ENCODE results near the gene FAM234B. TPM values are rescaled to one million over a fixed set of nuclear protein-coding genes. Genes with fewer than 3 reads are reported as not detected.

FAM234B gene
- total and polyA plus RNA-seq, 2 donors = 3.1 to 7.1 TPM

- Histone ChIP-seq H3K27ac (ENCODE audit: low read depth) (no peak overlapping the region), H3K4me1 (ENCODE audit: insufficient read depth) (peaks cover 4% of the 10 kb centered on the region), H3K4me3 (ENCODE audit: low read depth, low read length) (no peak overlapping the region), H3K36me3 (ENCODE audit: insufficient read depth) (no peaks in the 10 kb centered on the region)
- no peak for DNase-seq (ENCODE audit: extremely low spot score)
- WGBS = 96% methylated on average over 10 of the region's 10 CpGs
Measured at GRCh38 chr12:13002301-13003097, 41.7 kb upstream of the FAM234B start.

GRCh38 chr12:13004361-13004760 is 39.8 kb upstream of the FAM234B start:
- Histone ChIP-seq H3K36me3 (ENCODE audit: insufficient read depth) (no peaks in the 10 kb centered on the region), H3K27ac (ENCODE audit: low read depth) (no peak overlapping the region), H3K4me3 (ENCODE audit: low read depth, low read length) (no peak overlapping the region), H3K4me1 (ENCODE audit: insufficient read depth) (no peaks in the 10 kb centered on the region)
- DNase-seq (ENCODE audit: extremely low spot score) = no peak
- 85% methylated on average over 3 of the region's 3 CpGs for WGBS

GRCh38 chr12:13004986-13005385 is 39.2 kb upstream of the FAM234B start:
- H3K27ac ChIP-seq (ENCODE audit: low read depth) = no peak overlapping the region
- no peak overlapping the region for H3K4me3 ChIP-seq (ENCODE audit: low read depth, low read length)
- H3K4me1 ChIP-seq (ENCODE audit: insufficient read depth) = no peaks in the 10 kb centered on the region
- 93% methylated on average over 3 of the region's 3 CpGs for WGBS
- no peak for DNase-seq (ENCODE audit: extremely low spot score)
- no peaks in the 10 kb centered on the region for H3K36me3 ChIP-seq (ENCODE audit: insufficient read depth)

- no peak overlapping the region for H3K4me3 ChIP-seq (ENCODE audit: low read depth, low read length)
- no peaks in the 10 kb centered on the region for H3K36me3 ChIP-seq (ENCODE audit: insufficient read depth)
- no peak overlapping the region for H3K27ac ChIP-seq (ENCODE audit: low read depth)
- DNase-seq (ENCODE audit: extremely low spot score) = no peak
- no peaks in the 10 kb centered on the region for H3K4me1 ChIP-seq (ENCODE audit: insufficient read depth)
- WGBS = 96% methylated on average over 2 of the region's 2 CpGs
Measured at GRCh38 chr12:13005649-13006048, 38.5 kb upstream of the FAM234B start.

- H3K36me3 ChIP-seq (ENCODE audit: insufficient read depth) = no peaks in the 10 kb centered on the region
- no peak overlapping the region for H3K4me3 ChIP-seq (ENCODE audit: low read depth, low read length)
- H3K4me1 ChIP-seq (ENCODE audit: insufficient read depth) = no peaks in the 10 kb centered on the region
- H3K27ac ChIP-seq (ENCODE audit: low read depth) = no peak overlapping the region
- DNase-seq (ENCODE audit: extremely low spot score) = no peak
- 89% methylated on average over 7 of the region's 7 CpGs for WGBS
Measured at GRCh38 chr12:13007496-13008233, 36.5 kb upstream of the FAM234B start.

- DNase-seq (ENCODE audit: extremely low spot score) = no peak
- 73% methylated on average over 5 of the region's 5 CpGs for WGBS
Measured at GRCh38 chr12:13008741-13009380, 35.3 kb upstream of the FAM234B start.

GRCh38 chr12:13011098-13011497 is 33.1 kb upstream of the FAM234B start:
- Histone ChIP-seq H3K36me3 (ENCODE audit: insufficient read depth) (no peaks in the 10 kb centered on the region), H3K27ac (ENCODE audit: low read depth) (no peak overlapping the region), H3K4me1 (ENCODE audit: insufficient read depth) (no peaks in the 10 kb centered on the region), H3K4me3 (ENCODE audit: low read depth, low read length) (no peak overlapping the region)
- WGBS = 94% methylated on average over 6 of the region's 6 CpGs
- DNase-seq (ENCODE audit: extremely low spot score) = no peak

More at GRCh38 chr12:13008741-13009380, 35.3 kb upstream of the FAM234B start:
- Histone ChIP-seq H3K27ac (ENCODE audit: low read depth) (no peak overlapping the region), H3K4me1 (ENCODE audit: insufficient read depth) (no peaks in the 10 kb centered on the region), H3K36me3 (ENCODE audit: insufficient read depth) (no peaks in the 10 kb centered on the region), H3K4me3 (ENCODE audit: low read depth, low read length) (no peak overlapping the region)

GRCh38 chr12:13022851-13023271 is 21.3 kb upstream of the FAM234B start:
- WGBS = 68% methylated on average over 6 of the region's 6 CpGs
- H3K27ac ChIP-seq (ENCODE audit: low read depth) = no peak overlapping the region
- no peaks in the 10 kb centered on the region for H3K36me3 ChIP-seq (ENCODE audit: insufficient read depth)
- DNase-seq (ENCODE audit: extremely low spot score) = no peak
- H3K4me1 ChIP-seq (ENCODE audit: insufficient read depth) = no peaks in the 10 kb centered on the region
- H3K4me3 ChIP-seq (ENCODE audit: low read depth, low read length) = no peak overlapping the region

GRCh38 chr12:13023811-13024530 is 20.2 kb upstream of the FAM234B start:
- Histone ChIP-seq H3K36me3 (ENCODE audit: insufficient read depth) (no peaks in the 10 kb centered on the region), H3K4me1 (ENCODE audit: insufficient read depth) (no peaks in the 10 kb centered on the region), H3K4me3 (ENCODE audit: low read depth, low read length) (no peak overlapping the region), H3K27ac (ENCODE audit: low read depth) (no peak overlapping the region)
- no peak for DNase-seq (ENCODE audit: extremely low spot score)
- 59% methylated on average over 6 of the region's 6 CpGs for WGBS

GRCh38 chr12:13024531-13024916 is 19.7 kb upstream of the FAM234B start:
- Histone ChIP-seq H3K27ac (ENCODE audit: low read depth) (no peak overlapping the region), H3K4me1 (ENCODE audit: insufficient read depth) (no peaks in the 10 kb centered on the region), H3K36me3 (ENCODE audit: insufficient read depth) (no peaks in the 10 kb centered on the region), H3K4me3 (ENCODE audit: low read depth, low read length) (no peak overlapping the region)
- 62% methylated on average over 5 of the region's 5 CpGs for WGBS
- DNase-seq (ENCODE audit: extremely low spot score) = no peak

- H3K27ac ChIP-seq (ENCODE audit: low read depth) = no peak overlapping the region
- WGBS = 63% methylated on average over 1 of the region's 1 CpG
- DNase-seq (ENCODE audit: extremely low spot score) = no peak
Measured at GRCh38 chr12:13026286-13026685, 17.9 kb upstream of the FAM234B start.

GRCh38 chr12:13027032-13027431 is 17.1 kb upstream of the FAM234B start:
- Histone ChIP-seq H3K4me3 (ENCODE audit: low read depth, low read length) (no peak overlapping the region), H3K4me1 (ENCODE audit: insufficient read depth) (no peaks in the 10 kb centered on the region), H3K27ac (ENCODE audit: low read depth) (no peak overlapping the region), H3K36me3 (ENCODE audit: insufficient read depth) (no peaks in the 10 kb centered on the region)
- WGBS = 74% methylated on average over 2 of the region's 2 CpGs
- DNase-seq (ENCODE audit: extremely low spot score) = no peak

More at GRCh38 chr12:13026286-13026685, 17.9 kb upstream of the FAM234B start:
- H3K4me1 ChIP-seq (ENCODE audit: insufficient read depth) = no peaks in the 10 kb centered on the region
- no peaks in the 10 kb centered on the region for H3K36me3 ChIP-seq (ENCODE audit: insufficient read depth)
- H3K4me3 ChIP-seq (ENCODE audit: low read depth, low read length) = no peak overlapping the region

GRCh38 chr12:13027508-13027907 is 16.7 kb upstream of the FAM234B start:
- Histone ChIP-seq H3K27ac (ENCODE audit: low read depth) (no peak overlapping the region), H3K4me3 (ENCODE audit: low read depth, low read length) (no peak overlapping the region), H3K36me3 (ENCODE audit: insufficient read depth) (no peaks in the 10 kb centered on the region), H3K4me1 (ENCODE audit: insufficient read depth) (no peaks in the 10 kb centered on the region)
- no peak for DNase-seq (ENCODE audit: extremely low spot score)

Measured in urinary bladder (tissue), 4 donors.